ENCODE data around the gene FTCDNL1. TPM values are rescaled to one million over a fixed set of nuclear protein-coding genes. Genes with fewer than 3 reads are reported as not detected.

FTCDNL1 gene
- polyA plus RNA-seq, 2 of the 4 experiments (the other 2 are of a cell fraction): 2.1 to 5.2 TPM

DNA sequence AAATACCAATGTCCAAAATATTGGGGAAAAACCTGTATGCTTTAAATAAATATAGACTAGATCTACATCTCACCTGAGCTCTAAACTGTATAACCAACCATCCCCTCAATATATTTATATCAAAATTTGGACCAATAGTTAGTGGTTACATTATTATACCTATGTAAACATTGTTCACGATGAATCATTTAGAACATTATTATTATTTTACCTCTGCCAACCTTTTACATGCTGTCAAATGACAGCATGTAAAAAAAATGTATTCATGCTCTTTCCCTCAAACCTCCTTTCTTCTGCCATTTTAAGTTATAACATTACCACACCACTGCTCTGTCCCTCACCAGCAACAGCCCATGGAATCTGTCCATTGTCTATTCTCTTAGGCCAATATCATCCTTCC lies 9.6 kb downstream of the FTCDNL1 start:
- FAIRE-seq: no peak
- no peak for DNase-seq (ENCODE audit: low read depth in 1 of 2, low spot score in 1 of 2)
- ATAC-seq: no peak
- Histone ChIP-seq H3K4me3 (no peak overlapping the region), H3K4me2 (no peak overlapping the region), H3K4me1 (no peaks in the 10 kb centered on the region), H3K9me3 (no peaks in the 10 kb centered on the region), H3K27ac (no peak overlapping the region)
- ChIA-PET POLR2A (no interaction called here), CTCF (no interaction called here)
- TF ChIP-seq JUN (IDR thresholded peaks at IDR 0.05) (no peak), HOXB5 (CRISPR knock-in tag; IDR thresholded peaks at IDR 0.05) (no peak), PBX3 (IDR thresholded peaks at IDR 0.05) (no peak), SREBF2 (IDR thresholded peaks at IDR 0.05) (no peak), RFX5 (IDR thresholded peaks at IDR 0.05) (no peak), KDM1A (IDR thresholded peaks at IDR 0.05; ENCODE audit: low read depth) (no peak), MYC (IDR thresholded peaks at IDR 0.05; ENCODE audit: borderline replicate concordance, low read length) (no peak), E2F6 (IDR thresholded peaks at IDR 0.05; ENCODE audit: borderline replicate concordance, low read depth) (no peak), RNF2 (IDR thresholded peaks at IDR 0.05; ENCODE audit: borderline replicate concordance, low read depth) (no peak), FOSB (CRISPR knock-in tag; IDR thresholded peaks at IDR 0.05) (no peak), ZFP36 (IDR thresholded peaks at IDR 0.05; ENCODE audit: borderline replicate concordance, partially characterized antibody) (no peak)
- TF ChIP-seq, protein P1, sequence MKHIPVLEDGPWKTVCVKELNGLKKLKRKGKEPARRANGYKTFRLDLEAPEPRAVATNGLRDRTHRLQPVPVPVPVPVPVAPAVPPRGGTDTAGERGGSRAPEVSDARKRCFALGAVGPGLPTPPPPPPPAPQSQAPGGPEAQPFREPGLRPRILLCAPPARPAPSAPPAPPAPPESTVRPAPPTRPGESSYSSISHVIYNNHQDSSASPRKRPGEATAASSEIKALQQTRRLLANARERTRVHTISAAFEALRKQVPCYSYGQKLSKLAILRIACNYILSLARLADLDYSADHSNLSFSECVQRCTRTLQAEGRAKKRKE (CRISPR knock-in tag; IDR thresholded peaks at IDR 0.05; ENCODE audit: low read depth): no peak
- 80% methylated on average over 1 of the region's 1 CpG for WGBS (ENCODE audit: missing lambda C conversion rate)

DNA sequence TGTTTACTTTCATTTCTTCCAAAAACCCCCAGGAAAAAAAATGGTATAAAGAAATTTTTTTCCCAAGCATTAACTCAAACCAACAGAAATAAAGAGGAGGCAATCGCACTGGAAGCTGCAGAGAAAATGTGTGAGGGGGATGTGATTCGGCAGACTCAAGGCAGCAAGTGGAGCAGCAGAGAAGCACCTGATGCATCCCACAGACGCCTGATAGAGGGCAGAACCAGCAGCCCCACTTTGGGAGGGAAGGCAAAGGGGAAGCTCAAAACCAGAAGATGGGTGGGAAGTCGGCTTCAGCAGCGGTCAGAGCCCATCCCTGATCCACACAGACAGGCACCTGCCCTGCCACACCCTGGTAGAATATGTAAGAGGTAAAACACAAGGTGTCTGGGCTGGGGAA lies 12.6 kb downstream of the FTCDNL1 start:
- FAIRE-seq: no peak

GRCh38 chr2:199836943-199837342 lies 14.0 kb downstream of the FTCDNL1 start:
- no peak overlapping the region for H3K4me2 ChIP-seq
- H3K4me3 ChIP-seq: no peak overlapping the region
- CTCF ChIA-PET: interaction anchor here (2.2 kb wide), 1 partner anchor 13 kb away, joined by 5 read pairs; no protein-coding TSS in a partner anchor
- no peaks in the 10 kb centered on the region for H3K9me3 ChIP-seq
- WGBS (ENCODE audit: missing lambda C conversion rate): 88% methylated on average over 1 of the region's 1 CpG
- no peak for TF ChIP-seq ZSCAN20 (CRISPR knock-in tag; IDR thresholded peaks at IDR 0.05)
- TF ChIP-seq HOXA7 (CRISPR knock-in tag; IDR thresholded peaks at IDR 0.05): no peak
- TF ChIP-seq CHD2 (IDR thresholded peaks at IDR 0.05; ENCODE audit: low read length, partially characterized antibody): no peak
- TF ChIP-seq HOXB5 (CRISPR knock-in tag; IDR thresholded peaks at IDR 0.05): no peak
- TF ChIP-seq FOSB (CRISPR knock-in tag; IDR thresholded peaks at IDR 0.05): no peak
- no peak for TF ChIP-seq EP300 (IDR thresholded peaks at IDR 0.05)
- TF ChIP-seq BHLHE40 (IDR thresholded peaks at IDR 0.05; ENCODE audit: low read depth, low read length): no peak
- TF ChIP-seq PBX3 (IDR thresholded peaks at IDR 0.05): no peak
- no peak for TF ChIP-seq MYC (IDR thresholded peaks at IDR 0.05; ENCODE audit: borderline replicate concordance, low read length)
- TF ChIP-seq, protein P2, sequence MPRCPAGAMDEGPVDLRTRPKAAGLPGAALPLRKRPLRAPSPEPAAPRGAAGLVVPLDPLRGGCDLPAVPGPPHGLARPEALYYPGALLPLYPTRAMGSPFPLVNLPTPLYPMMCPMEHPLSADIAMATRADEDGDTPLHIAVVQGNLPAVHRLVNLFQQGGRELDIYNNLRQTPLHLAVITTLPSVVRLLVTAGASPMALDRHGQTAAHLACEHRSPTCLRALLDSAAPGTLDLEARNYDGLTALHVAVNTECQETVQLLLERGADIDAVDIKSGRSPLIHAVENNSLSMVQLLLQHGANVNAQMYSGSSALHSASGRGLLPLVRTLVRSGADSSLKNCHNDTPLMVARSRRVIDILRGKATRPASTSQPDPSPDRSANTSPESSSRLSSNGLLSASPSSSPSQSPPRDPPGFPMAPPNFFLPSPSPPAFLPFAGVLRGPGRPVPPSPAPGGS (IDR thresholded peaks at IDR 0.05): no peak
- TF ChIP-seq TP53 (CRISPR knock-in tag; IDR thresholded peaks at IDR 0.05): no peak
- TF ChIP-seq RNF2 (IDR thresholded peaks at IDR 0.05; ENCODE audit: borderline replicate concordance, low read depth): no peak
- no peak for TF ChIP-seq RCOR1 (IDR thresholded peaks at IDR 0.05; ENCODE audit: low read depth, low read length)
- TF ChIP-seq HOXB13 (CRISPR knock-in tag; IDR thresholded peaks at IDR 0.05; ENCODE audit: low read depth): no peak
- TF ChIP-seq E2F6 (IDR thresholded peaks at IDR 0.05; ENCODE audit: borderline replicate concordance, low read depth): no peak
- FAIRE-seq (no peak), DNase-seq (ENCODE audit: low read depth in 1 of 2, low spot score in 1 of 2) (no peak), ATAC-seq (no peak)
- H3K27ac ChIP-seq: no peak overlapping the region
- H3K4me1 ChIP-seq: no peaks in the 10 kb centered on the region
- POLR2A ChIA-PET: no interaction called here

More for the DNA sequence above, 12.6 kb downstream of the FTCDNL1 start:
- CTCF ChIA-PET: interaction anchor here (0.6 to 2.2 kb wide), 2 partner anchors 12 to 448 kb away, joined by 4 to 5 read pairs; no protein-coding TSS in a partner anchor
- H3K4me1 ChIP-seq: no peaks in the 10 kb centered on the region
- POLR2A ChIA-PET: no interaction called here
- H3K27ac ChIP-seq: no peak overlapping the region
- WGBS (ENCODE audit: missing lambda C conversion rate): 75% methylated on average over 5 of the region's 5 CpGs
- TF ChIP-seq ESRRA (IDR thresholded peaks at IDR 0.05; ENCODE audit: borderline replicate concordance, low read length) (no peak), ZSCAN20 (CRISPR knock-in tag; IDR thresholded peaks at IDR 0.05) (no peak)
- no peaks in the 10 kb centered on the region for H3K9me3 ChIP-seq
- ATAC-seq (no peak), DNase-seq (ENCODE audit: low read depth in 1 of 2, low spot score in 1 of 2) (no peak)
- no peak overlapping the region for H3K4me2 ChIP-seq
- H3K4me3 ChIP-seq: no peak overlapping the region

Data from A549 (cell line).